Measurements from ENCODE around the gene OR1L4. TPM values are rescaled to one million over a fixed set of nuclear protein-coding genes. Genes with fewer than 3 reads are reported as not detected.

OR1L4 gene, protein sequence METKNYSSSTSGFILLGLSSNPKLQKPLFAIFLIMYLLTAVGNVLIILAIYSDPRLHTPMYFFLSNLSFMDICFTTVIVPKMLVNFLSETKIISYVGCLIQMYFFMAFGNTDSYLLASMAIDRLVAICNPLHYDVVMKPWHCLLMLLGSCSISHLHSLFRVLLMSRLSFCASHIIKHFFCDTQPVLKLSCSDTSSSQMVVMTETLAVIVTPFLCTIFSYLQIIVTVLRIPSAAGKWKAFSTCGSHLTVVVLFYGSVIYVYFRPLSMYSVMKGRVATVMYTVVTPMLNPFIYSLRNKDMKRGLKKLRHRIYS
- not detected for total RNA-seq
- long read RNA-seq, donor 1, result 0 reads
- long read RNA-seq, donor 2, result 0 reads

DNA sequence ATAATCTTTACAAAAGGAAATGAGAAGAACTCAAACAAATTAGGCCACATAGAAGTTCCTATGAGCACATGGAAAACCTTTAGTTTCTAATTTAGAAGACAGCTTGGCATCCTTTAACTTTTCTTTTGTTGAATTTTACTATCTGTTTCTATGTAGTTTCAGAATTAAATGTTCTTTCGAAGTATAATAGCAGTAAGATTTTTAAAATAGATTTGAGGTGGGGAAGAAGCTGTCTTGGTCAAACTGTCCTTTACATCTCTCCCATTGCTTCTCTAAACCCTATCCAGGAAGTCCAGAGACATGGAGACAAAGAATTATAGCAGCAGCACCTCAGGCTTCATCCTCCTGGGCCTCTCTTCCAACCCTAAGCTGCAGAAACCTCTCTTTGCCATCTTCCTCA lies at the start of gene OR1L4:
TSS of gene OR1L4 (plus strand) at position 301 of the 400 bp plus-strand sequence. CDS start at position 301, 0 bp downstream.
- DNase-seq (ENCODE audit: low spot score), result no peak
- intact Hi-C loops (cut with DNase I), result loop anchor here in 1 of 2 donors (5.0 kb wide), 1 partner anchor 1624 kb away; no protein-coding TSS in a partner anchor

DNA sequence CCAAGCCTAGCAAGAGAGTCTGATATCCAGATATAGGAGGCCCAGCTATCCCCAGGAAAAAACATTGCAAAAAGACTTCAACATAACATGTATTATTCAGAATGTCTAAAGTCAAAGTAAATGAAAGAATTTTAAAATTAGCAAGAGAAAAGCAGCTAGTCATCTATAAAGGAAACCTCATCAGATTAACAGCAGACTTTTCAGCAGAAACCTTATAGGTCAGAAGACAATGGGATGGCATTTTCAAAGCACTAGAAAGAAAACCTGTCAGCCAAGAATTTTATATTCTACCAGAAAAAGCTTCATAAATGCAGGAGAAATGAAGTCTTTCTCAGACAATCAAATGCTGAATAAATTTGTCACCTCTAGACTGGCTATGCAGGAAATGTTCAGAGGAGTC lies 38.9 kb upstream of the OR1L4 start:
- intact Hi-C loops (cut with DNase I), result no loop called here
- no peak for DNase-seq (ENCODE audit: low spot score)

DNA sequence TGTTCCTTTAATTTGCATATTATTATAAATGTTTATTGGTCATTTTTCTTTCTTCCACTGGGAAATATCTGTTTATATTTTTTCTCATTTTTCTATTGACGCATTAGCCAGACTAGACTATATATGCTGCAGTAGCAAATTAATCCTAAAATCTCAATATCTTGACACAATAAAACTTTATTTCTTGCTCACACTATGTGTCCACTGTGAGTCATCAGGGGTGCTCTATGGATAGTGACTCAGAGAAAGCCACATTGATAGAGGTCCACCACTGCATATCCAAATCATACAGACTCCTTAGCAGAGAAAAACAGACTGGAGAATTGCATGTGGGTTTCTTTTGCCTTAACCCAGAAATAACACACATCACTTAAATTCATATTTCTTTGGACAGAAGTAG lies 28.1 kb upstream of the OR1L4 start:
- no peak for DNase-seq (ENCODE audit: low spot score)
- intact Hi-C loops (cut with DNase I), result no loop called here

DNA sequence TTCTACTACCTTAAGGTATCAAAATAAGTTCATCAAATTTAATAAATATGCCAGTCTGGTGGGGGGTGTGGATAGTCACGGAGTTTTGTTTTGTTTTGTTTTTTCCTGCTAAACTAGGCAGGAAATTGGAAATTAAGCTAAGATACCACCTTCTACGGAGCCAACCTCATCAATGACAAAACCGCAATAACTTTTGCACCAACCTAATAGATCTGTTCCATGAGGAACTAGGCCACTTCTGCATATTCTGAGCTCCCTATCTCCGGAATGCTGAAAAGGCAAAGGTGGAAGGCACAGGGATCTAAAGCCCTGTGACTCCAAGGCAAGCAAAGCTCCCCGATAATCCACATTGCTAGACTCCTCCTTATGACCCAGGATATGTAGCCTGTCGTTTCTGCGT lies 5.8 kb upstream of the OR1L4 start:
- DNase-seq (ENCODE audit: low spot score), result no peak
- intact Hi-C loops (cut with DNase I), result no loop called here

DNA sequence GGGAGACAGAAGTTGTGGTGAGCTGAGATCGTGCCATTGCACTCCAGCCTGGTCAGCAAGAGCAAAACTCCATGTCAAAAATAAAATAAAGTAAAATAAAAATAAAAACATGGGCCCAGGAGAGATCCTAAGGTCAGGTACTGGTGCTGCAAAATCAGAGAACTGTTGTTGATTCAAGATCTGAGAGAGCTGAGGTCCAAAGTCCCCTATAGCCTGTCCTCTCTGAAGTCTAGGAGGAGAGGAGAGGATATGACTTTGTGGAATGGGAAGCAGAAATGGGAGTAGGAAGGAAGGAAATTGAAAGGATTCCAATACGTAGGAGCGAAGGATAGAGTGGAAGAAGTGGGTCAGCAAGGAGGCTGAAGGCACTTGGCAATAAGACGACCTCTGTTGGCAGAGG lies 4.6 kb upstream of the OR1L4 start:
- intact Hi-C loops (cut with DNase I), result no loop called here

DNA sequence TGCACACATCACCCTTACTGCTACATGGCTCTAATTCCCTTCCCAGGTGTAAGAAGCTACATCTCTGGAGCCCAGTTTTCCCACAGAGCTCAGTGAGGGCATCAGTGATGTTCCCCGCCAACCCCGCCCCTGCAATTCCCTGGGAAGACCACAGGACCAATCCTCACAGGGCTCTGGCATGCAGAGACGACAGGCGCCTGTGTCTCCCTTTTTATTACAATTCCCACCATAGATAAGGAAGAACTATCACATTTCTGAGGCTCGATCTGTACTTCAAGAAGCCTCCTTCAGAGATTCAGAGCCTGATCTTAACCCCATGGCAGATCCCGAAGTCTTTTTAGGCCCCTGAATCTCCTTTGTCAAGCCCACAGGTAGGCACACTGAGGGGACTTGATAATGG lies 18.2 kb downstream of the OR1L4 start, which contains the start of gene OR1L6:
TSS of gene OR1L6 (plus strand) at position 301 of the 400 bp plus-strand sequence. CDS start 7,545 bp downstream, outside the sequence.
- intact Hi-C loops (cut with DNase I), result no loop called here
- DNase-seq (ENCODE audit: low spot score), result no peak

More for the DNA sequence above, 4.6 kb upstream of the OR1L4 start:
- DNase-seq (ENCODE audit: low spot score), result no peak

DNA sequence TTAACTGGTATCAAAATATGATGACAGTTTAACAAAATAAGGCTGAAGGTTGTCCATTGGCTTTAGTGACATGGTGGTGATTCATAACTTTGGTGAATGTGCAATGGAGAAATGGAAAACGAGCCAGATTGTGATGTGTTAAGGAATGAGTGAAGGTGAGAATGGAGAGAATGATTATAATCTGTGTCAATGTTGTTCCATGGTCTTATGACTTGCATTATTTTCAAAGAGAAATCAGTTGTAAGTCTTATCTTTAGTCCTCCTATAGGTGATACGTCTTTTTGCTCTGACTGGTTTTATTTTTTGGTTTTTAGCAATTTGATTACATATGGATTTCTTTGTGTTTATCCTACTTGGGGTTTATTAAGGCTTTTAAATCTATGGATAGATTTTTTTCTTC lies 31.0 kb downstream of the OR1L4 start:
- no peak for DNase-seq (ENCODE audit: low spot score)
- intact Hi-C loops (cut with DNase I), result no loop called here

DNA sequence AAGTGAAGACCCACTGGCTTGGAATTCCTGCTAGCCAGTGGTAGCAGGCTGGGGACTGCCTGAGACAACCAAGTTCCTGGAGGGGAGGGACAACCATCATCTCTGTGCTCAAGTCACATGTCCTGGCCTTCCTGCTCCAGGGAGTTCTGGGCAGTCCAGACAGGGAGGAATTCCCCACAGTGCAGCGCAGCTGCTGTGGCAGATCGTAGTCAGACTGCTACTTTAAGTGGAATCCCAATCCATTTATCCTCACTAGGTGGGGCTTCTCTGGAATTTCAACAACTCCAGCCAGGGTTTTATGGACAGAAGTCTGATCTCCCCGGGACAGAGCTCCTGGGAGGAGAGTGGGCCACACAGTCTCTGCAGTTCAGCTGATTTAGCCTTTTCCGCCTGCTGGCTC lies 44.0 kb downstream of the OR1L4 start:
- DNase-seq (ENCODE audit: low spot score), result no peak
- intact Hi-C loops (cut with DNase I), result no loop called here

Other genes with a start within 250 kb of the OR1L4 start
- gene OR1J1, start 246.1 kb upstream of the OR1L4 start, total RNA-seq, result not detected
- not detected for gene OR1J2, start 213.2 kb upstream of the OR1L4 start, total RNA-seq
- gene OR1J4, start 204.8 kb upstream of the OR1L4 start, total RNA-seq, result not detected
- not detected for gene OR1N1, start 196.7 kb upstream of the OR1L4 start, total RNA-seq
- not detected for gene OR1N2, start 170.9 kb upstream of the OR1L4 start, total RNA-seq
- gene OR1L8, start 140.6 kb upstream of the OR1L4 start, total RNA-seq, result under 1 TPM in 1 of 2 donors, not detected in 1; 0.29 TPM
- not detected for gene OR1Q1, start 109.3 kb upstream of the OR1L4 start, total RNA-seq
- gene OR1B1, start 66.4 kb upstream of the OR1L4 start, total RNA-seq, result not detected
- gene OR1L1, start 62.3 kb upstream of the OR1L4 start, total RNA-seq, result not detected
- not detected for gene OR1L3, start 48.9 kb upstream of the OR1L4 start, total RNA-seq
- not detected for gene OR1L6, start 18.3 kb downstream of the OR1L4 start, total RNA-seq
- not detected for gene OR5C1, start 64.9 kb downstream of the OR1L4 start, total RNA-seq
- not detected for gene OR1K1, start 76.1 kb downstream of the OR1L4 start, total RNA-seq
- 10 to 100 TPM; 12.1 to 15.8 TPM for gene PDCL, start 104.6 kb downstream of the OR1L4 start, total RNA-seq
- 10 to 100 TPM; 35.1 to 46.8 TPM for gene RC3H2, start 181.4 kb downstream of the OR1L4 start, total RNA-seq
- gene ZBTB6, start 189.3 kb downstream of the OR1L4 start, total RNA-seq, result 1 to 10 TPM; 7.7 to 9.0 TPM
- 1 to 10 TPM; 5.4 to 5.8 TPM for gene ZBTB26, start 207.5 kb downstream of the OR1L4 start, total RNA-seq
- gene RABGAP1, start 217.0 kb downstream of the OR1L4 start, total RNA-seq, result 10 to 100 TPM; 64.1 to 75.4 TPM